ENCODE measurements around the gene SCAPER.
"Not testable (repeated sequence)": the region's sequence is repeated elsewhere in the genome, so short reads cannot be mapped to it uniquely, and the experiment has no call there.

The SCAPER gene

GRCh38 chr15:76894174-76894573 lies 11.0 kb downstream of the SCAPER start:
- no peak for TF ChIP-seq CTCF (IDR thresholded peaks at IDR 0.05; ENCODE audit: control insufficient read depth, extremely low read depth, insufficient read depth)
- H3K4me3 ChIP-seq (ENCODE audit: low read depth, low read length): no peak overlapping the region
- no peak for DNase-seq (ENCODE audit: low read depth)

- not testable (repeated sequence) for H3K4me3 ChIP-seq (ENCODE audit: low read depth, low read length); DNase-seq (ENCODE audit: low read depth)
These were observed 12.3 kb downstream of the SCAPER start for GRCh38 chr15:76892836-76893235.

GRCh38 chr15:76887280-76888141 lies 17.6 kb downstream of the SCAPER start:
- not testable (repeated sequence) for DNase-seq (ENCODE audit: low read depth); H3K4me3 ChIP-seq (ENCODE audit: low read depth, low read length)

- no peak for DNase-seq (ENCODE audit: low read depth)
- H3K4me3 ChIP-seq (ENCODE audit: low read depth, low read length): no peak overlapping the region
- no peak for TF ChIP-seq CTCF (IDR thresholded peaks at IDR 0.05; ENCODE audit: control insufficient read depth, extremely low read depth, insufficient read depth)
These were observed 19.9 kb downstream of the SCAPER start for GRCh38 chr15:76885212-76885611.

GRCh38 chr15:76875911-76876310 lies 29.2 kb downstream of the SCAPER start:
- DNase-seq (ENCODE audit: low read depth): no peak
- no peak overlapping the region for H3K4me3 ChIP-seq (ENCODE audit: low read depth, low read length)
- TF ChIP-seq CTCF (IDR thresholded peaks at IDR 0.05; ENCODE audit: control insufficient read depth, extremely low read depth, insufficient read depth): no peak

GRCh38 chr15:76873066-76873465 lies 32.1 kb downstream of the SCAPER start:
- H3K4me3 ChIP-seq (ENCODE audit: low read depth, low read length); DNase-seq (ENCODE audit: low read depth): not testable (repeated sequence)

- no peak for TF ChIP-seq CTCF (IDR thresholded peaks at IDR 0.05; ENCODE audit: control insufficient read depth, extremely low read depth, insufficient read depth)
- DNase-seq (ENCODE audit: low read depth): no peak
- H3K4me3 ChIP-seq (ENCODE audit: low read depth, low read length): no peak overlapping the region
These were observed 33.2 kb downstream of the SCAPER start for GRCh38 chr15:76871930-76872329.

- DNase-seq (ENCODE audit: low read depth): no peak
- no peak overlapping the region for H3K4me3 ChIP-seq (ENCODE audit: low read depth, low read length)
- no peak for TF ChIP-seq CTCF (IDR thresholded peaks at IDR 0.05; ENCODE audit: control insufficient read depth, extremely low read depth, insufficient read depth)
These were observed 36.4 kb downstream of the SCAPER start for GRCh38 chr15:76868740-76869139.
